Measurements from ENCODE around the gene FAM107B. TPM values are rescaled to one million over a fixed set of nuclear protein-coding genes. Genes with fewer than 3 reads are reported as not detected.
A peak's percentile ranks its signal among the peaks of the same experiment; 100 is the strongest.

Gene FAM107B
- total RNA-seq, 3 donors from 2014 or later: 30.8 to 56.1 (median 51.8) TPM

- no peak for TF ChIP-seq POLR2A (IDR thresholded peaks at IDR 0.05)
- TF ChIP-seq, protein P1, sequence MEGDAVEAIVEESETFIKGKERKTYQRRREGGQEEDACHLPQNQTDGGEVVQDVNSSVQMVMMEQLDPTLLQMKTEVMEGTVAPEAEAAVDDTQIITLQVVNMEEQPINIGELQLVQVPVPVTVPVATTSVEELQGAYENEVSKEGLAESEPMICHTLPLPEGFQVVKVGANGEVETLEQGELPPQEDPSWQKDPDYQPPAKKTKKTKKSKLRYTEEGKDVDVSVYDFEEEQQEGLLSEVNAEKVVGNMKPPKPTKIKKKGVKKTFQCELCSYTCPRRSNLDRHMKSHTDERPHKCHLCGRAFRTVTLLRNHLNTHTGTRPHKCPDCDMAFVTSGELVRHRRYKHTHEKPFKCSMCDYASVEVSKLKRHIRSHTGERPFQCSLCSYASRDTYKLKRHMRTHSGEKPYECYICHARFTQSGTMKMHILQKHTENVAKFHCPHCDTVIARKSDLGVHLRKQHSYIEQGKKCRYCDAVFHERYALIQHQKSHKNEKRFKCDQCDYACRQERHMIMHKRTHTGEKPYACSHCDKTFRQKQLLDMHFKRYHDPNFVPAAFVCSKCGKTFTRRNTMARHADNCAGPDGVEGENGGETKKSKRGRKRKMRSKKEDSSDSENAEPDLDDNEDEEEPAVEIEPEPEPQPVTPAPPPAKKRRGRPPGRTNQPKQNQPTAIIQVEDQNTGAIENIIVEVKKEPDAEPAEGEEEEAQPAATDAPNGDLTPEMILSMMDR (IDR thresholded peaks at IDR 0.05): no peak
- TF ChIP-seq POLR2AphosphoS5 (IDR thresholded peaks at IDR 0.05): no peak
- intact Hi-C loops (cut with DNase I; ENCODE audit: low total_unique reads): no loop called here
- H3K4me1 ChIP-seq: peaks cover 0 to 5% of the 10 kb centered on the region in 2 donors
- H3K27me3 ChIP-seq: no peaks in the 10 kb centered on the region
- H3K36me3 ChIP-seq: no peaks in the 10 kb centered on the region
- no peak for DNase-seq (ENCODE audit: low spot score in 2 of 2)
- no peaks in the 10 kb centered on the region for H3K9me3 ChIP-seq
- H3K27ac ChIP-seq: peak overlapping the region in 1 of 2 donors; percentile 77
- no peak overlapping the region for H3K4me3 ChIP-seq
Measured at GRCh38 chr10:14553448-14553847, 221.2 kb downstream of the FAM107B start.

GRCh38 chr10:14552015-14552414 lies 222.7 kb downstream of the FAM107B start:
- no peak for DNase-seq (ENCODE audit: low spot score in 2 of 2)
- TF ChIP-seq POLR2AphosphoS5 (IDR thresholded peaks at IDR 0.05) (no peak), POLR2A (IDR thresholded peaks at IDR 0.05) (no peak)
- TF ChIP-seq, protein P1 (IDR thresholded peaks at IDR 0.05): no peak
- Histone ChIP-seq H3K27me3 (no peaks in the 10 kb centered on the region), H3K27ac (no peak overlapping the region), H3K4me3 (no peak overlapping the region), H3K9me3 (no peaks in the 10 kb centered on the region), H3K4me1 (peaks cover 0 to 5% of the 10 kb centered on the region in 2 donors), H3K36me3 (no peaks in the 10 kb centered on the region)
- intact Hi-C loops (cut with DNase I; ENCODE audit: low total_unique reads): no loop called here

DNA sequence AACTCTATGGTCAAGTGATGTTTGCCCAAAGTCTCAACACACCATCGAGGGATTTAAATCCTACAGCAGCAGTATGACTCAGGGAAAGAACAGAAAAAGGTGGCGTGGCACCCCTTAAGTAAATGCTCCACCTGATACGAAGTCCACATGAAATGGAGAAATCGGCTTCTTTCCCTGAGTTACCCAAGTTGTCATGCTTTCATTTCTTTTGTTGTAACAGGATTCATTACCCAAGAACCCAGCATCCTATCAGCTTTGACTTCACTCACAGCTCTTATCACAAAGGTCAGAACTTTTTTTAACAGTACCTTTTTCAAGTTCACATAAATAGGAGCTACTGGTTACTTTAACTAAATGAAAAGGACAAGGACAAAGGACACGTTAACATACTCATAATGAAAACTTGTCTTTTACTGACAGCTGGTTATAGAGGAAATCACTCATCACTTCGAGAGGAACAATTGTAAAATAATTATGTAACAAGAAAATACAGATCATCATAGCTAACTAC lies 224.2 kb downstream of the FAM107B start:
- H3K27ac ChIP-seq: no peak overlapping the region
- H3K36me3 ChIP-seq: no peaks in the 10 kb centered on the region
- TF ChIP-seq POLR2A (IDR thresholded peaks at IDR 0.05) (no peak), POLR2AphosphoS5 (IDR thresholded peaks at IDR 0.05) (no peak)
- TF ChIP-seq, protein P1 (IDR thresholded peaks at IDR 0.05): no peak
- H3K27me3 ChIP-seq: no peaks in the 10 kb centered on the region
- no peaks in the 10 kb centered on the region for H3K9me3 ChIP-seq
- no peak for DNase-seq (ENCODE audit: low spot score in 2 of 2)
- no peak overlapping the region for H3K4me3 ChIP-seq
- peaks cover 0 to 5% of the 10 kb centered on the region in 2 donors for H3K4me1 ChIP-seq
- intact Hi-C loops (cut with DNase I; ENCODE audit: low total_unique reads): no loop called here

GRCh38 chr10:14549496-14549895 lies 225.2 kb downstream of the FAM107B start:
- no peaks in the 10 kb centered on the region for H3K27me3 ChIP-seq
- H3K4me1 ChIP-seq: peaks cover 0 to 5% of the 10 kb centered on the region in 2 donors
- no peak overlapping the region for H3K27ac ChIP-seq
- H3K36me3 ChIP-seq: no peaks in the 10 kb centered on the region
- intact Hi-C loops (cut with DNase I; ENCODE audit: low total_unique reads): no loop called here
- no peak overlapping the region for H3K4me3 ChIP-seq
- no peak for DNase-seq (ENCODE audit: low spot score in 2 of 2)
- H3K9me3 ChIP-seq: no peaks in the 10 kb centered on the region
- TF ChIP-seq POLR2AphosphoS5 (IDR thresholded peaks at IDR 0.05): no peak
- TF ChIP-seq POLR2A (IDR thresholded peaks at IDR 0.05): no peak
- TF ChIP-seq, protein P1 (IDR thresholded peaks at IDR 0.05): no peak

GRCh38 chr10:14548970-14549369 lies 225.7 kb downstream of the FAM107B start:
- DNase-seq (ENCODE audit: low spot score in 2 of 2): no peak
- intact Hi-C loops (cut with DNase I; ENCODE audit: low total_unique reads): no loop called here
- H3K36me3 ChIP-seq: no peaks in the 10 kb centered on the region
- H3K9me3 ChIP-seq: no peaks in the 10 kb centered on the region
- H3K27me3 ChIP-seq: no peaks in the 10 kb centered on the region
- no peak overlapping the region for H3K4me3 ChIP-seq
- no peak overlapping the region for H3K27ac ChIP-seq
- H3K4me1 ChIP-seq: peaks cover 0 to 1% of the 10 kb centered on the region in 2 donors
- no peak for TF ChIP-seq POLR2AphosphoS5 (IDR thresholded peaks at IDR 0.05)
- TF ChIP-seq POLR2A (IDR thresholded peaks at IDR 0.05): no peak
- TF ChIP-seq, protein P1 (IDR thresholded peaks at IDR 0.05): no peak

Measured in breast epithelium (tissue), 4 donors.